ENCODE measurements around the gene SCN8A.

- TF ChIP-seq, protein P1, sequence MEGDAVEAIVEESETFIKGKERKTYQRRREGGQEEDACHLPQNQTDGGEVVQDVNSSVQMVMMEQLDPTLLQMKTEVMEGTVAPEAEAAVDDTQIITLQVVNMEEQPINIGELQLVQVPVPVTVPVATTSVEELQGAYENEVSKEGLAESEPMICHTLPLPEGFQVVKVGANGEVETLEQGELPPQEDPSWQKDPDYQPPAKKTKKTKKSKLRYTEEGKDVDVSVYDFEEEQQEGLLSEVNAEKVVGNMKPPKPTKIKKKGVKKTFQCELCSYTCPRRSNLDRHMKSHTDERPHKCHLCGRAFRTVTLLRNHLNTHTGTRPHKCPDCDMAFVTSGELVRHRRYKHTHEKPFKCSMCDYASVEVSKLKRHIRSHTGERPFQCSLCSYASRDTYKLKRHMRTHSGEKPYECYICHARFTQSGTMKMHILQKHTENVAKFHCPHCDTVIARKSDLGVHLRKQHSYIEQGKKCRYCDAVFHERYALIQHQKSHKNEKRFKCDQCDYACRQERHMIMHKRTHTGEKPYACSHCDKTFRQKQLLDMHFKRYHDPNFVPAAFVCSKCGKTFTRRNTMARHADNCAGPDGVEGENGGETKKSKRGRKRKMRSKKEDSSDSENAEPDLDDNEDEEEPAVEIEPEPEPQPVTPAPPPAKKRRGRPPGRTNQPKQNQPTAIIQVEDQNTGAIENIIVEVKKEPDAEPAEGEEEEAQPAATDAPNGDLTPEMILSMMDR (IDR thresholded peaks at IDR 0.05), result no peak
- TF ChIP-seq POLR2A (IDR thresholded peaks at IDR 0.05) (no peak), EP300 (IDR thresholded peaks at IDR 0.05) (no peak)
Measured at GRCh38 chr12:51549637-51550036, 41.4 kb upstream of the SCN8A start.

Data from ovary (tissue), 3 donors.